ENCODE data around the gene MVB12A. TPM values are rescaled to one million over a fixed set of nuclear protein-coding genes. Genes with fewer than 3 reads are reported as not detected.
A peak's percentile ranks its signal among the peaks of the same experiment; 100 is the strongest.

MVB12A gene
- total and polyA plus RNA-seq, 4 donors, result 28.5 to 68.6 (median 49.3) TPM

- no peak for ATAC-seq (ENCODE audit: low FRiP score)
- Histone ChIP-seq H3K27me3 (ENCODE audit: control insufficient read depth in 1 of 2, insufficient read depth in 2 of 2, low read length in 1 of 2) (no peaks in the 10 kb centered on the region), H3K36me3 (ENCODE audit: control insufficient read depth in 1 of 2, insufficient read depth in 2 of 2, low read length in 1 of 2) (no peaks in the 10 kb centered on the region), H3K4me1 (ENCODE audit: control insufficient read depth in 1 of 2, insufficient read depth in 2 of 2, low read length in 2 of 2) (no peaks in the 10 kb centered on the region), H3K27ac (ENCODE audit: low read depth in 1 of 2, low read length in 2 of 2) (no peak overlapping the region), H3K9me3 (ENCODE audit: control insufficient read depth, low read length) (no peaks in the 10 kb centered on the region), H3K4me3 (ENCODE audit: low read length in 2 of 2) (peak overlapping the region; percentile 27 to 58)
- no peak for DNase-seq
- intact Hi-C loops (cut with DNase I), result loop anchor here in 1 of 2 donors (5.0 to 10.0 kb wide), 2 partner anchors 88 to 315 kb away; partner anchors contain the start of genes ABHD8, HAUS8 and MYO9B
- 8 to 14% methylated on average over 20 to 37 of the region's 37 CpGs for WGBS, 2 donors
Observed at GRCh38 chr19:17389957-17390664, 29.7 kb upstream of the MVB12A start.

GRCh38 chr19:17390665-17391370, 29.0 kb upstream of the MVB12A start:
- peak; percentile 97 for ATAC-seq (ENCODE audit: low FRiP score)
- Histone ChIP-seq H3K4me1 (ENCODE audit: control insufficient read depth in 1 of 2, insufficient read depth in 2 of 2, low read length in 2 of 2) (no peaks in the 10 kb centered on the region), H3K4me3 (ENCODE audit: low read length in 2 of 2) (peak overlapping the region; percentile 27 to 58), H3K36me3 (ENCODE audit: control insufficient read depth in 1 of 2, insufficient read depth in 2 of 2, low read length in 1 of 2) (no peaks in the 10 kb centered on the region), H3K27ac (ENCODE audit: low read depth in 1 of 2, low read length in 2 of 2) (no peak overlapping the region), H3K27me3 (ENCODE audit: control insufficient read depth in 1 of 2, insufficient read depth in 2 of 2, low read length in 1 of 2) (no peaks in the 10 kb centered on the region), H3K9me3 (ENCODE audit: control insufficient read depth, low read length) (no peaks in the 10 kb centered on the region)
- peak; percentile 96 to 98 for DNase-seq
- 0% methylated on average over 45 to 50 of the region's 50 CpGs for WGBS, 2 donors
- intact Hi-C loops (cut with DNase I), result loop anchor here in 1 of 2 donors (5.0 kb wide), 1 partner anchor 89 kb away; the partner anchor contains the start of gene ABHD8

- no peak overlapping the region for H3K27ac ChIP-seq (ENCODE audit: low read depth in 1 of 2, low read length in 2 of 2)
- no peaks in the 10 kb centered on the region for H3K27me3 ChIP-seq (ENCODE audit: control insufficient read depth in 1 of 2, insufficient read depth in 2 of 2, low read length in 1 of 2)
- no peaks in the 10 kb centered on the region for H3K36me3 ChIP-seq (ENCODE audit: control insufficient read depth in 1 of 2, insufficient read depth in 2 of 2, low read length in 1 of 2)
- H3K4me1 ChIP-seq (ENCODE audit: control insufficient read depth in 1 of 2, insufficient read depth in 2 of 2, low read length in 2 of 2), result no peaks in the 10 kb centered on the region
- DNase-seq (peak in 1 of 2 donors; percentile 56), ATAC-seq (ENCODE audit: low FRiP score) (no peak)
- intact Hi-C loops (cut with DNase I), result loop anchor here in 1 of 2 donors (5.0 kb wide), 1 partner anchor 89 kb away; the partner anchor contains the start of gene ABHD8
- no peaks in the 10 kb centered on the region for H3K9me3 ChIP-seq (ENCODE audit: control insufficient read depth, low read length)
- no peak overlapping the region for H3K4me3 ChIP-seq (ENCODE audit: low read length in 2 of 2)
- 16 to 19% methylated on average over 26 of the region's 26 CpGs for WGBS, 2 donors
Observed at GRCh38 chr19:17391371-17392151, 28.3 kb upstream of the MVB12A start.

- Histone ChIP-seq H3K27me3 (ENCODE audit: control insufficient read depth in 1 of 2, insufficient read depth in 2 of 2, low read length in 1 of 2) (no peaks in the 10 kb centered on the region), H3K27ac (ENCODE audit: low read depth in 1 of 2, low read length in 2 of 2) (no peak overlapping the region), H3K36me3 (ENCODE audit: control insufficient read depth in 1 of 2, insufficient read depth in 2 of 2, low read length in 1 of 2) (no peaks in the 10 kb centered on the region), H3K4me3 (ENCODE audit: low read length in 2 of 2) (no peak overlapping the region), H3K4me1 (ENCODE audit: control insufficient read depth in 1 of 2, insufficient read depth in 2 of 2, low read length in 2 of 2) (no peaks in the 10 kb centered on the region), H3K9me3 (ENCODE audit: control insufficient read depth, low read length) (no peaks in the 10 kb centered on the region)
- WGBS, 2 donors, result 51 to 56% methylated on average over 2 of the region's 2 CpGs
- intact Hi-C loops (cut with DNase I), result loop anchor here in 1 of 2 donors (5.0 kb wide), 1 partner anchor 91 kb away; the partner anchor contains the start of gene ABHD8
- ATAC-seq (ENCODE audit: low FRiP score), result no peak
- no peak for DNase-seq
Observed at GRCh38 chr19:17393002-17393401, 26.8 kb upstream of the MVB12A start.

GRCh38 chr19:17393914-17394313, 25.9 kb upstream of the MVB12A start, which contains the start of gene CCDC194:
TSS of gene CCDC194 (minus strand) at chr19:17394196. CDS start at chr19:17394158, 38 bp downstream.
- Histone ChIP-seq H3K27me3 (ENCODE audit: control insufficient read depth in 1 of 2, insufficient read depth in 2 of 2, low read length in 1 of 2) (no peaks in the 10 kb centered on the region), H3K4me1 (ENCODE audit: control insufficient read depth in 1 of 2, insufficient read depth in 2 of 2, low read length in 2 of 2) (no peaks in the 10 kb centered on the region), H3K27ac (ENCODE audit: low read depth in 1 of 2, low read length in 2 of 2) (no peak within 1 kb of the TSS), H3K4me3 (ENCODE audit: low read length in 2 of 2) (no peak within 1 kb of the TSS), H3K36me3 (ENCODE audit: control insufficient read depth in 1 of 2, insufficient read depth in 2 of 2, low read length in 1 of 2) (no peaks in the 10 kb centered on the region), H3K9me3 (ENCODE audit: control insufficient read depth, low read length) (no peaks in the 10 kb centered on the region)
- WGBS, 2 donors, result 18 to 22% methylated on average over 35 to 41 of the region's 41 CpGs
- intact Hi-C loops (cut with DNase I), result loop anchor here in 1 of 2 donors (5.0 kb wide), 1 partner anchor 92 kb away; the partner anchor contains the start of gene ABHD8
- DNase-seq (no peak), ATAC-seq (ENCODE audit: low FRiP score) (no peak)

GRCh38 chr19:17394891-17395415, 24.9 kb upstream of the MVB12A start:
- WGBS, 2 donors, result 21 to 23% methylated on average over 19 of the region's 19 CpGs
- no peak overlapping the region for H3K27ac ChIP-seq (ENCODE audit: low read depth in 1 of 2, low read length in 2 of 2)
- H3K9me3 ChIP-seq (ENCODE audit: control insufficient read depth, low read length), result no peaks in the 10 kb centered on the region
- H3K4me3 ChIP-seq (ENCODE audit: low read length in 2 of 2), result no peak overlapping the region
- ATAC-seq (ENCODE audit: low FRiP score), result peak; percentile 66
- intact Hi-C loops (cut with DNase I), result loop anchor here in 1 of 2 donors (5.0 kb wide), 2 partner anchors 72 to 93 kb away; partner anchors contain the start of gene ABHD8
- H3K36me3 ChIP-seq (ENCODE audit: control insufficient read depth in 1 of 2, insufficient read depth in 2 of 2, low read length in 1 of 2), result no peaks in the 10 kb centered on the region
- H3K4me1 ChIP-seq (ENCODE audit: control insufficient read depth in 1 of 2, insufficient read depth in 2 of 2, low read length in 2 of 2), result no peaks in the 10 kb centered on the region
- no peaks in the 10 kb centered on the region for H3K27me3 ChIP-seq (ENCODE audit: control insufficient read depth in 1 of 2, insufficient read depth in 2 of 2, low read length in 1 of 2)
- peak; percentile 81 to 88 for DNase-seq

GRCh38 chr19:17398902-17399527, 20.8 kb upstream of the MVB12A start:
- WGBS, 2 donors, result 76 to 77% methylated on average over 8 of the region's 8 CpGs
- DNase-seq (no peak), ATAC-seq (ENCODE audit: low FRiP score) (no peak)
- intact Hi-C loops (cut with DNase I), result loop anchor here in 1 of 2 donors (5.0 kb wide), 1 partner anchor 68 kb away; no protein-coding TSS in a partner anchor
- no peak overlapping the region for H3K4me3 ChIP-seq (ENCODE audit: low read length in 2 of 2)
- H3K9me3 ChIP-seq (ENCODE audit: control insufficient read depth, low read length), result no peaks in the 10 kb centered on the region
- H3K4me1 ChIP-seq (ENCODE audit: control insufficient read depth in 1 of 2, insufficient read depth in 2 of 2, low read length in 2 of 2), result no peaks in the 10 kb centered on the region
- H3K27me3 ChIP-seq (ENCODE audit: control insufficient read depth in 1 of 2, insufficient read depth in 2 of 2, low read length in 1 of 2), result no peaks in the 10 kb centered on the region
- no peak overlapping the region for H3K27ac ChIP-seq (ENCODE audit: low read depth in 1 of 2, low read length in 2 of 2)
- H3K36me3 ChIP-seq (ENCODE audit: control insufficient read depth in 1 of 2, insufficient read depth in 2 of 2, low read length in 1 of 2), result no peaks in the 10 kb centered on the region

GRCh38 chr19:17401628-17402027, 18.2 kb upstream of the MVB12A start:
- no peak overlapping the region for H3K4me3 ChIP-seq (ENCODE audit: low read length in 2 of 2)
- no peak overlapping the region for H3K27ac ChIP-seq (ENCODE audit: low read depth in 1 of 2, low read length in 2 of 2)
- ATAC-seq (ENCODE audit: low FRiP score), result no peak
- no peaks in the 10 kb centered on the region for H3K9me3 ChIP-seq (ENCODE audit: control insufficient read depth, low read length)
- H3K27me3 ChIP-seq (ENCODE audit: control insufficient read depth in 1 of 2, insufficient read depth in 2 of 2, low read length in 1 of 2), result no peaks in the 10 kb centered on the region
- H3K4me1 ChIP-seq (ENCODE audit: control insufficient read depth in 1 of 2, insufficient read depth in 2 of 2, low read length in 2 of 2), result no peaks in the 10 kb centered on the region
- no peaks in the 10 kb centered on the region for H3K36me3 ChIP-seq (ENCODE audit: control insufficient read depth in 1 of 2, insufficient read depth in 2 of 2, low read length in 1 of 2)
- intact Hi-C loops (cut with DNase I), result no loop called here
- no peak for DNase-seq
- WGBS, 2 donors, result 91 to 92% methylated on average over 6 of the region's 6 CpGs

Measured in aorta (tissue), 5 donors.